ENCODE results near the gene CFC1.
"Not testable (repeated sequence)": the region's sequence is repeated elsewhere in the genome, so short reads cannot be mapped to it uniquely, and the experiment has no call there.

The CFC1 gene

GRCh38 chr2:130588688-130589458 lies 10.5 kb downstream of the CFC1 start:
- in situ Hi-C loops (cut with MboI; ENCODE audit: low sequenced_read_pairs, unreplicated experiment); DNase-seq (ENCODE audit: low spot score): not testable (repeated sequence)

GRCh38 chr2:130584726-130585125 lies 14.6 kb downstream of the CFC1 start:
- in situ Hi-C loops (cut with MboI; ENCODE audit: low sequenced_read_pairs, unreplicated experiment); DNase-seq (ENCODE audit: low spot score): not testable (repeated sequence)

- DNase-seq (ENCODE audit: low spot score); in situ Hi-C loops (cut with MboI; ENCODE audit: low sequenced_read_pairs, unreplicated experiment): not testable (repeated sequence)
Observed at GRCh38 chr2:130583582-130583981, 15.8 kb downstream of the CFC1 start.

GRCh38 chr2:130582970-130583369 lies 16.4 kb downstream of the CFC1 start:
- in situ Hi-C loops (cut with MboI; ENCODE audit: low sequenced_read_pairs, unreplicated experiment); DNase-seq (ENCODE audit: low spot score): not testable (repeated sequence)

GRCh38 chr2:130581491-130581890 lies 17.9 kb downstream of the CFC1 start:
- DNase-seq (ENCODE audit: low spot score); in situ Hi-C loops (cut with MboI; ENCODE audit: low sequenced_read_pairs, unreplicated experiment): not testable (repeated sequence)

DNA sequence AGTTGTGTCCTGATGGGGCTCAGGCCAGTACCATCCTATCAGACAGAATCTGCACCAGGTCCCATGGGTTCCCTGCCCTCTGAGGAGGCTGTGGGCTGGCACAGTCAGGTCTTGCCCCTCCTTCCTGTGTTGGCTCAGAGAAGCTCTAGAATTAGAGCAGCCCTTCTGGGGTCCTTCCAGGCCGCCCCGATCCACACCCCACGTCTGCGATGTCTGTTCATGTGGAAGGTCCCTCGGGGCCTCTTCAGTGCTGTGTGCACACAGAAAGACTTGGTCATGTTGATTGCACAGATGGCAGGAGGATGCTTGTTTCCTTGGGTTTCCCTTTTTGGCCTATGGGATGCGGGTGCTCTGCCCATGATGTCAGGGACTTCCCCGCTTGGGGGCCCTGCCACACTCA lies 20.3 kb downstream of the CFC1 start:
- in situ Hi-C loops (cut with MboI; ENCODE audit: low sequenced_read_pairs, unreplicated experiment); DNase-seq (ENCODE audit: low spot score): not testable (repeated sequence)

DNA sequence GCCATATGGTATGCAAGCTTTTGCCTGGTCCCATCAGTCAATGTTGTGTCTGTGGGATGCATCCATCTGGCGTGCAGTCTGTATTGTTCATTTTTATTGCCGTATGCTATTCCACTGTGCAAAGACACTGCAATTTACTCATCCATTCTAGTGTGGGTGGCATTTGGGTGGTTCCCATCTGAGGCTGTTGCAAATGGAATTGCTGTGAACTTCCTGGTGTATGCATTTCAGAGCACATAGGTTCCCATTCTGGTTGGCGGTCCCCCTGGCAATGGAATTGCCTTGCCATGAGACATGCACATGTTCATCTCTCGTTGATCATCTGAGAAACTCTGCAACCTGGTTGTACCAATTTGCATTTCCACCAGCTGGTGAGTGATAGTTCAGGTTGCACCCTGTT lies 21.8 kb downstream of the CFC1 start:
- in situ Hi-C loops (cut with MboI; ENCODE audit: low sequenced_read_pairs, unreplicated experiment) = not testable (repeated sequence)

DNA sequence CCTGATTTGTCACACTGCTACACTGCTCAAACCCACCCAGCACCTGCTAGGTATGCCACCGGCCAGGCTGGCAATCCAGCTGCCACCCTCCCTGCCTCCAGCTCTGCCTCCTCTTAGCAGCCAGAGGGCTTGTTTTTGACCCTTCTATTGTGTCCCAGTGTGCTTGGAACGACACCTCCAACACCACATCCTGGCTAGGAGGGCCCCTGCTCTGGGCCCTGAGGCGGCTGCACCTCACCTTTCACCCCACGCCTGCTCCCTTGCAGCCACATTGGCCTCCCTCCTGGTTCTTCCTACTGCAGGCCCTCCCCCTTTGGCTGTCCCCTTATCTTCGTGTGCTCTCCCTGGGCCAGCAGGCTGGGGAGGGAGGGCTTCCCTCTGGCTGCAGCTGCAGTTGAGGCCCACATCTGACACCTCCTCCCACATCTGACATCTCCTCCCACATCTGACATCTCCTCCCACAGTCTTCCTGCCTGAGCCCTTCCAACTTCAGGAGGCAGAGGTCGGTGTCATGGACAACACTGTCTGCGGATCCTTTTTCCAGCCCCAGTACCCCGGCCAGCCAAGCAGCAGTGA lies 23.1 kb downstream of the CFC1 start:
- in situ Hi-C loops (cut with MboI; ENCODE audit: low sequenced_read_pairs, unreplicated experiment); DNase-seq (ENCODE audit: low spot score): not testable (repeated sequence)

More for the DNA sequence above, 21.8 kb downstream of the CFC1 start:
- not testable (repeated sequence) for DNase-seq (ENCODE audit: low spot score)

DNA sequence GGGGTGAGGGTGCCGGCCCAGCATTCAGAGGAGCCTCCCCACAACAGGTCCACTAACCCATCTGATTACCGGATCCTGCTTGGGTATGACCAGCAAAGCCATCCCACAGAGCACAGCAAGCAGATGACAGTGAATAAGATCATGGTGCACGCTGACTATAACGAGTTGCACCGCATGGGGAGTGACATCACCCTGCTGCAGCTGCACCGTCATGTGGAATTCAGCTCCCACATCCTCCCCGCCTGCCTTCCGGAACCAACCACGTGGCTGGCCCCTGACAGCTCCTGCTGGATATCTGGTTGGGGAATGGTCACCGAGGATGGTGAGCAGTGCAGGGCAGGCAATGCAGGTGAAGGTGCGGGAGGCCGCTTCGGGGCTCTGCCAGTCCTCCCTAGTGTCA lies 25.1 kb downstream of the CFC1 start:
- DNase-seq (ENCODE audit: low spot score); in situ Hi-C loops (cut with MboI; ENCODE audit: low sequenced_read_pairs, unreplicated experiment): not testable (repeated sequence)

GRCh38 chr2:130571929-130572328 lies 27.4 kb downstream of the CFC1 start:
- DNase-seq (ENCODE audit: low spot score); in situ Hi-C loops (cut with MboI; ENCODE audit: low sequenced_read_pairs, unreplicated experiment): not testable (repeated sequence)

GRCh38 chr2:130566165-130566564 lies 33.2 kb downstream of the CFC1 start:
- DNase-seq (ENCODE audit: low spot score); in situ Hi-C loops (cut with MboI; ENCODE audit: low sequenced_read_pairs, unreplicated experiment): not testable (repeated sequence)

GRCh38 chr2:130556441-130556840 lies 42.9 kb downstream of the CFC1 start:
- DNase-seq (ENCODE audit: low spot score); in situ Hi-C loops (cut with MboI; ENCODE audit: low sequenced_read_pairs, unreplicated experiment): not testable (repeated sequence)

- in situ Hi-C loops (cut with MboI; ENCODE audit: low sequenced_read_pairs, unreplicated experiment); DNase-seq (ENCODE audit: low spot score): not testable (repeated sequence)
Observed at GRCh38 chr2:130554178-130554577, 45.2 kb downstream of the CFC1 start.

DNA sequence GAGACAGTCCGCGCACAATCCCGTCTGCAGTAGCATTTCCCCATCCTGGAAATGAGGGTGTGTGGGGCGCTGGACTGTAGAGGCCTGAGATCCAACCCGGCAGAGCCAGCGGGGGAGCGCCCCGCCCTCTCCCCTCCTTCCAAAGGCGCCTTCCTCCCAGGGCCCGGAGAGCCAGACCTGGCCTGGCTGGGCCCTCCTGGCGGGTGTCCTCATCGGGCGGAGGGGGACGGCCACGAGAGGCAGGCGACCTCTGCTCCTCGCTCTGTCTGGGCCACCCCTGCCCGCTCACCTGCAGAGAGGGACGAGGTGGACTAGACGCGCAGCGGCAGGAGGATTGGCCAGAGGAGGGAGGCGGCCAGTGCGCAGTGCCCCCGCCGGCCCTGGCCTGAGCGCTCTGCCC lies 49.9 kb downstream of the CFC1 start:
- in situ Hi-C loops (cut with MboI; ENCODE audit: low sequenced_read_pairs, unreplicated experiment); DNase-seq (ENCODE audit: low spot score): not testable (repeated sequence)

GRCh38 chr2:130548418-130548817 lies 51.0 kb downstream of the CFC1 start:
- DNase-seq (ENCODE audit: low spot score); in situ Hi-C loops (cut with MboI; ENCODE audit: low sequenced_read_pairs, unreplicated experiment): not testable (repeated sequence)

GRCh38 chr2:130544978-130545377 lies 54.4 kb downstream of the CFC1 start:
- DNase-seq (ENCODE audit: low spot score); in situ Hi-C loops (cut with MboI; ENCODE audit: low sequenced_read_pairs, unreplicated experiment): not testable (repeated sequence)

- in situ Hi-C loops (cut with MboI; ENCODE audit: low sequenced_read_pairs, unreplicated experiment); DNase-seq (ENCODE audit: low spot score): not testable (repeated sequence)
Observed at GRCh38 chr2:130543785-130544528, 55.4 kb downstream of the CFC1 start.

DNA sequence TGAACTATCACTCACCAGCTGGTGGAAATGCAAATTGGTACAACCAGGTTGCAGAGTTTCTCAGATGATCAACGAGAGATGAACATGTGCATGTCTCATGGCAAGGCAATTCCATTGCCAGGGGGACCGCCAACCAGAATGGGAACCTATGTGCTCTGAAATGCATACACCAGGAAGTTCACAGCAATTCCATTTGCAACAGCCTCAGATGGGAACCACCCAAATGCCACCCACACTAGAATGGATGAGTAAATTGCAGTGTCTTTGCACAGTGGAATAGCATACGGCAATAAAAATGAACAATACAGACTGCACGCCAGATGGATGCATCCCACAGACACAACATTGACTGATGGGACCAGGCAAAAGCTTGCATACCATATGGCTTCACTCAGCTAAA lies 56.6 kb downstream of the CFC1 start:
- DNase-seq (ENCODE audit: low spot score); in situ Hi-C loops (cut with MboI; ENCODE audit: low sequenced_read_pairs, unreplicated experiment): not testable (repeated sequence)

Data from GM13976 (cell line).